Epithelial cell of proximal tubule (primary cell): ENCODE measurements around the gene ZBTB7A. TPM values are rescaled to one million over a fixed set of nuclear protein-coding genes. Genes with fewer than 3 reads are reported as not detected.

Experiments
- DNase-seq: peaks from one replicate; pipeline ENCODE4 v3.0.0-alpha.2; 2011; ENCODE audit warnings: low read depth
- H3K4me3 ChIP-seq: 2 replicates; pipeline ENCODE4 v1.5.1; 2011; ENCODE audit warnings: low read depth, mild to moderate bottlenecking, low read length
- total RNA-seq: library from RNA; depleted of rRNA; stranded (reverse); fragments of >200 nt; gene quantifications from 2 replicates; pipeline ENCODE4 v1.2.3, GENCODE V29; 2015
- TF ChIP-seq, protein P1 (sequence below): conservative IDR thresholded peaks from 2 replicates; pipeline ENCODE4 v1.5.1; 2012; ENCODE audit warnings: low read depth, mild to moderate bottlenecking, low read length

Gene ZBTB7A
- total RNA-seq, 1 donor from 2014 or later: 22.1 TPM

DNA sequence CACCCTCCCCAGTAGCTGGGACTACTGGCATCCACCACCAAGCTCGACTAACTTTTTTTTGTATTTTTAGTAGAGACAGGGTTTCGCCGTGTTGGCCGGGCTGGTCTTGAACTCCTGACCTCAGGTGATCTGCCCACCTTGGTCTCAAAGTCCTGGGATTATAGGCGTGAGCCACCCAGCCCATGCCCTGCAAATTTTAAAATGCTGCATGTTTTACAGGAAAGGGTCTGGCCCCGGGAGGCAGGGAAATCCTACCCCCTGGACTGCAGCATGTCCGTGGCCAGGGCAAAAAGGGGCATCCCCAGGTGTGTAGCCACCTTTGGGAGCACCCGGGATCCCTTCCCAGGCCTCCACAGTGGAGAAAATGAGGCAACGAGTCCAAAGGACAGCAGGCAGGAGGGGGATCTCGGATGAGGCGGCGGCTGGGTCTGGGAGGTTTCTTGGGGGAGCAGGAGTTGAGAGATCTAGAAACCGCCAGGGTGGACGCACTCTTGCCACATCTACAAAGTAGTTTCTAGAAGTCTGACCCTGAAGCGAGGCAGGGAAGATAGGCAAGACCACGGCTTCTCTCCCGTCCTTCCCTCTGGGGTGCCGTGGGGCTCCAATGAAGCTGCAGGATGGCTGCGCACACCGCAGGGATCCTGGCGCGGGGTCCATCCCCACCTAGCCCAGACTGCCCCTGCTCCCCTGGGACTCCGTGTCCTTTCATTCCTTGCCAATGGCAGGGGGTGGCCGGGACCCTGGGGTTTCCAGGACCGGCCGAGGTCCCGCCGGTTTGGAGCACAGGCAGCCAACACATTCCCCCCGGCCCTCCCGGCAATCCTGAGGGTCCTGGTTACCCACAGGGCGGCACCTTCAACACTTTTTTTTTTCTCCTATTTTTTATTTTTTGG is 21.3 kb upstream of the ZBTB7A start:
- DNase-seq: no peak
- TF ChIP-seq, protein P1, sequence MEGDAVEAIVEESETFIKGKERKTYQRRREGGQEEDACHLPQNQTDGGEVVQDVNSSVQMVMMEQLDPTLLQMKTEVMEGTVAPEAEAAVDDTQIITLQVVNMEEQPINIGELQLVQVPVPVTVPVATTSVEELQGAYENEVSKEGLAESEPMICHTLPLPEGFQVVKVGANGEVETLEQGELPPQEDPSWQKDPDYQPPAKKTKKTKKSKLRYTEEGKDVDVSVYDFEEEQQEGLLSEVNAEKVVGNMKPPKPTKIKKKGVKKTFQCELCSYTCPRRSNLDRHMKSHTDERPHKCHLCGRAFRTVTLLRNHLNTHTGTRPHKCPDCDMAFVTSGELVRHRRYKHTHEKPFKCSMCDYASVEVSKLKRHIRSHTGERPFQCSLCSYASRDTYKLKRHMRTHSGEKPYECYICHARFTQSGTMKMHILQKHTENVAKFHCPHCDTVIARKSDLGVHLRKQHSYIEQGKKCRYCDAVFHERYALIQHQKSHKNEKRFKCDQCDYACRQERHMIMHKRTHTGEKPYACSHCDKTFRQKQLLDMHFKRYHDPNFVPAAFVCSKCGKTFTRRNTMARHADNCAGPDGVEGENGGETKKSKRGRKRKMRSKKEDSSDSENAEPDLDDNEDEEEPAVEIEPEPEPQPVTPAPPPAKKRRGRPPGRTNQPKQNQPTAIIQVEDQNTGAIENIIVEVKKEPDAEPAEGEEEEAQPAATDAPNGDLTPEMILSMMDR: no peak
- H3K4me3 ChIP-seq: no peak overlapping the region

DNA sequence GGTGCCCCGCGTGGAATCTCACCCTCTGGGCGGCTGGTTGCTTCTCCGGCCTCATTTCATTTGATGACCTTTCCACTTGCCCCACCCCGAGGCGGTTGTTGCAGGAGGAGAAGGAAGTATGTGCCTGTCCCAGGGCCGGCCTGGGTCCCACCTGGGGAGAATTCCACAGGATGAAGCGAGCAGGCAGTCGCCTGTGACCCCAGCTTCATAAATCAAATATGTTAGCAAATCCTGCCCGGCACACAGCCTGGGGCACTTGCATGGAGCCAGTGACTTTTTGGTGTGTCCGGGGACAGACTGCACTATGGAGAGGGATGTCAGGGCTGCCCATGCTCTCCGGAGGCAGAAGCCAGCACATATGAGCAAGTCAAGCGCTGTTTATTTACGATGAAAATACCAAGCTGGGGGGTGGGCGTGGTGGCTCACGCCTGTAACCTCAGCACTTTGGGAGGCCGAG is 19.7 kb upstream of the ZBTB7A start:
- TF ChIP-seq, protein P1: no peak
- H3K4me3 ChIP-seq: no peak overlapping the region
- DNase-seq: no peak

DNA sequence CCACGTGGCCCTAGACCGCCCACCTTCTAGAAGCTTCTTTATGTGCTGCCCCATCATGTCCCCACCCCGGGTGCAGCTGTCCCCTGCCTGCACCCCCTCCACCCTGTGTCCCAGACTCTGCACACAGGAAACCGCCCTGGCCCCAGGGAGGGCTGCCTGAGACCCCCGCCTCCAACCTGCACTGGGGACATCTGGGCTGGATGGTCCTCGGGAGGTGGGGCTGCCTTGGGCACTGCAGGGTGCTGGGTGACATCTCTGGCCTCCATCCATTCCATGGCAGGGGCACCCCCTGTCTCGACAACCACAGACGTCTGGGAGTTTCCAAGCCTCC is 17.8 kb upstream of the ZBTB7A start:
- TF ChIP-seq, protein P1: no peak
- no peak for DNase-seq
- H3K4me3 ChIP-seq: no peak overlapping the region

DNA sequence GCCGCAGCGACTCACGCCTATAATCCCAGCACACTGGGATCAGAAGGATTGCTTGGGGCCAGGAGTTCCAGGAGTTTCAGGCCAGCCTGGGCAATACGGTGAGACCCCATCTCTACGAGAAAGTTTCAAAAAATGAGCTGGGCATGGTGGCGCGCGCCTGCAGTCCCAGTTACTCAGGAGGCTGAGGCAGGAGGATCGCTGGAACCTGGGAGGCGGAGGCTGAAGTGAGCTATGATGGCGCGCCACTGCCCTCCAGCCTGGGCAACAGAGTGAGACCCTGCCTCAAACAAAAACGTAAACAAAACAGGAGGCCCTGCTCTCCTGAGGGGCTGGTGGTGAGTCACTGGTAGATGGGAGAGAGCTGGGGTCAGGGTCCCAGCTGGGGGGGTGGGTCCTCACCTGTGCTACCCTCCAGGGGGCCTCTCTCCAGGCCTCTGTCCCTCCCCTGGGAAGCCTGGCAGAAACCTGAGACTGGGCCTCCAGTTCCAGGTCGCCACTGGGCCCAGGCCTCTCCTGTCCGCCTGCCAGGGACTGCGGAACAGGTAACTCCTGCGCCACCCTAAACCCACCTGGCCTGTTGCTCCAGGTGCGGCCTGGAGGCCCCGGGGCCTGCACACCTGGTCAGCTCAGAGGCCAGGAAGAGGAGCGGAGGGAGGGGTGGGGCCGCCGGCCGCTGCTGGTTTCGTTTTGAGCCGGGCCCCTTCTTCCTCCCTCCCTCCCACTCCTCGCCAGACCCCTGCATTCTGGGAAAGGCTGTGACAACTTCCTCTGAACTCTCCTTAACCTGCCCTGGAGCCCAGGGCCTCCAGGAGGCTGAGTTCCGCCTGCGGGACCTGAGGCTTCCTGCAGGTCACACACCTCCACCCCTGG is 17.2 kb upstream of the ZBTB7A start:
- DNase-seq: no peak
- H3K4me3 ChIP-seq: no peak overlapping the region

DNA sequence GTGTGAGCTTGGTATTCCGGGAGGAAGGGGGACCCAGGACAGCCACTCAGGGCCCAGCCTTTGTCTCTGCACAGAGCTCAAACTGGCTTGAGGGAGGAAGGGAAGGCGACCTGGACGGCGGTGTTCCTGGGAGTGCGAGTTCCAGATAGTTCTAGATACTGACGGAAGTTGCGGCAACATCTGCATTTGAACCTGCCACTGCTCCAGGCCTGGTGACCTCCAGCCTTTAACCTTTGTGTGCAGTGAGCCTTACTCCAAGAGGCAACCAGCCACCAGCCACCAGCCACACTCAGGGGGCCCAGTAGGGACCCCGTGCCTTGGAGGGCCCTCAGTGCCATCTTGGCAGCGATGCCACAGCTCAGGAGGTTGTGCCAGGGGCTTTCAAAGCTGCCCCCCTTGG is 15.5 kb upstream of the ZBTB7A start:
- H3K4me3 ChIP-seq: no peak overlapping the region
- TF ChIP-seq, protein P1: no peak

More for the DNA sequence above, 17.2 kb upstream of the ZBTB7A start:
- TF ChIP-seq, protein P1: no peak

DNA sequence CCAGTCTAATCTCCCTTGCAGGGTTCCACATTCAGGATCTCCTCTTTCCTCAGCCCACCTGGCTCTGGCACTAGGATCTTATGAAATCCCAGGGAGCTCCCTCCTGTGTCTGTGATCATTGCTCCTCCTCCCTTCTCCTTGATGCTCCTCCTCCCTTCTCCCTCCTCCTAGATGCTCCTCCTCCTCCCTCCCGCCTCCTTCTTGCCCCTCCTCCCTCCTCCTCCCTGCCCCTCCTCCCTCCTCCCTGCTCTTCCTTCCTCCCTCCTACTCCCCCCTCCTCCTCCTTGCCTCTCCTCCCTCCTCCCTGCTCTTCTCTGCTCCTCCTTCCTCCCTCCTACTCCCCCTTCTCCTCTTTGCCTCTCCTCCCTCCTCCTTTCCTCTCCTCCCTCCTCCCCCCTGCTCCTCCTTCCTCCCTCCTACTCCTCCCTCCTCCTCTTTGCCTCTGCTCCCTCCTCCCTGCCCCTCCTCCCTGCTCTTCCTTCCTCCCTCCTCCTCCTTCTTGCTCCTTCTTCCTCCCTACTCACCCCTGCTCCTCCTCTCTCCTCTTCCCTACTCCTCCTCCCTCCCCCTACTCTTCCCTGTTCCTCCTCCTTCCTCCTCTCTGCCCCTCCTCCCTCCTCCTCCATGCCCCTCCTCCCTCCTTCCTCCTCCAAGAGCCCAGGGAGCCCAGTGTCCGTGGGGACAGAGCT is 14.9 kb upstream of the ZBTB7A start:
- no peak overlapping the region for H3K4me3 ChIP-seq
- TF ChIP-seq, protein P1: no peak

More for the DNA sequence above, 15.5 kb upstream of the ZBTB7A start:
- DNase-seq: no peak

More for the DNA sequence above, 14.9 kb upstream of the ZBTB7A start:
- DNase-seq: no peak
